AG04449 (cell line): Measurements from ENCODE around the gene ZCCHC14.
"Not testable (repeated sequence)": the region's sequence is repeated elsewhere in the genome, so short reads cannot be mapped to it uniquely, and the experiment has no call there.

ENCODE experiments used
- CTCF ChIA-PET: fragments of 350-600 bp; formaldehyde crosslinking; extraction: SDS; loops from one replicate; lab custom pipeline; 2021; ENCODE audit warnings: antibody characterized with exemption; lab: Yijun Ruan, JAX
- POLR2A ChIA-PET: fragments of 400-600, 350-600 bp; formaldehyde crosslinking; extraction: SDS; loops from one replicate; lab custom pipeline; 2020; ENCODE audit warnings: antibody characterized with exemption, inconsistent platforms; lab: Yijun Ruan, JAX
- DNase-seq: peaks from one replicate; pipeline ENCODE4 v3.0.0-alpha.2; 2010; ENCODE audit warnings: low read depth, low spot score
- H3K4me3 ChIP-seq: 2 replicates; pipeline ENCODE4 v1.5.1; 2011; ENCODE audit warnings: low read depth, mild to moderate bottlenecking, control low read depth, low read length
- TF ChIP-seq, protein P1 (sequence below): IDR thresholded peaks from one replicate; pipeline ENCODE4 v1.5.1; 2011; ENCODE audit warnings: mild to moderate bottlenecking, moderate library complexity, low read length, control low read depth, inconsistent platforms; ENCODE audit not compliant: insufficient read depth; ENCODE audit errors: missing control alignments

The ZCCHC14 gene

DNA sequence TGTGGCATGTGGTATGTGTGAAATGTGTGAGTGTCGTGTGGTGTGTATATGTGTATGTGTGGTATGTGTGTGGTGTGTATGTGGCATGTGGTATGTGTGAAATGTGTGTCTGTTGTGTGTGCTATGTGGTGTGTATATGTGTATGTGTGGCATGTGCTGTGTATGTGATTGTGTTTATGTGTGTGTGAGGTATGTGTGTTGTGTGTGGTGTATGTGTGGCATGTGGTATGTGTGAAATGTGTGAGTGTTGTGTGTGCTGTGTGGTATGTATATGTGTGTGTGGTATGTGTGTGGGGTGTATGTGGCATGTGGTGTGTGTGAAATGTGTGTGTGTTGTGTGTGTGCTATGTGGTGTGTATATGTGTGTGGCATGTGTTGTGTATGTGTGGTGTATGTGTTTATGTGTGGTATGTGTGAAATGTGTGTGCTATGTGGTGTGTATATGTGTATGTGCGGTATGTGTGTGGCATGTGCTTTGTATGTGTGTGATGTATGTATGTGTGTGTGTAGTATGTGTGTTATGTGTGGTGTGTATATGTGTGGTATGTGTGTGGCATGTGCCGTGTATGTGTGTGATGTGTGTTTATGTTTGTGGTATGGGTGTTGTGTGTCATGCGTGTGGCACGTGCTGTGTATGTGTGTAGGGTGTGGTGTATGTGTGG, 9.6 kb upstream of the ZCCHC14 start:
- DNase-seq, result no peak
- TF ChIP-seq, protein P1, sequence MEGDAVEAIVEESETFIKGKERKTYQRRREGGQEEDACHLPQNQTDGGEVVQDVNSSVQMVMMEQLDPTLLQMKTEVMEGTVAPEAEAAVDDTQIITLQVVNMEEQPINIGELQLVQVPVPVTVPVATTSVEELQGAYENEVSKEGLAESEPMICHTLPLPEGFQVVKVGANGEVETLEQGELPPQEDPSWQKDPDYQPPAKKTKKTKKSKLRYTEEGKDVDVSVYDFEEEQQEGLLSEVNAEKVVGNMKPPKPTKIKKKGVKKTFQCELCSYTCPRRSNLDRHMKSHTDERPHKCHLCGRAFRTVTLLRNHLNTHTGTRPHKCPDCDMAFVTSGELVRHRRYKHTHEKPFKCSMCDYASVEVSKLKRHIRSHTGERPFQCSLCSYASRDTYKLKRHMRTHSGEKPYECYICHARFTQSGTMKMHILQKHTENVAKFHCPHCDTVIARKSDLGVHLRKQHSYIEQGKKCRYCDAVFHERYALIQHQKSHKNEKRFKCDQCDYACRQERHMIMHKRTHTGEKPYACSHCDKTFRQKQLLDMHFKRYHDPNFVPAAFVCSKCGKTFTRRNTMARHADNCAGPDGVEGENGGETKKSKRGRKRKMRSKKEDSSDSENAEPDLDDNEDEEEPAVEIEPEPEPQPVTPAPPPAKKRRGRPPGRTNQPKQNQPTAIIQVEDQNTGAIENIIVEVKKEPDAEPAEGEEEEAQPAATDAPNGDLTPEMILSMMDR, result no peak
- H3K4me3 ChIP-seq, result no peak overlapping the region
- CTCF ChIA-PET, result no interaction called here
- POLR2A ChIA-PET, result no interaction called here

GRCh38 chr16:87501117-87501516, 8.3 kb upstream of the ZCCHC14 start:
- TF ChIP-seq, protein P1, result no peak
- H3K4me3 ChIP-seq, result no peak overlapping the region
- CTCF ChIA-PET, result interaction anchor here (2.0 kb wide), 1 partner anchor 84 kb away, joined by 7 read pairs; no protein-coding TSS in a partner anchor
- no peak for DNase-seq
- POLR2A ChIA-PET, result no interaction called here

GRCh38 chr16:87499189-87499486, 6.3 kb upstream of the ZCCHC14 start:
- TF ChIP-seq, protein P1, result no peak
- ChIA-PET POLR2A (interaction anchor here (0.6 to 1.1 kb wide), 2 partner anchors 22 to 72 kb away, joined by 3 read pairs; no protein-coding TSS in a partner anchor), CTCF (interaction anchor here (1.0 kb wide), 2 partner anchors 136 to 137 kb away, joined by 3 to 4 read pairs; no protein-coding TSS in a partner anchor)
- peak; percentile 55 for DNase-seq
- H3K4me3 ChIP-seq, result no peak overlapping the region

DNA sequence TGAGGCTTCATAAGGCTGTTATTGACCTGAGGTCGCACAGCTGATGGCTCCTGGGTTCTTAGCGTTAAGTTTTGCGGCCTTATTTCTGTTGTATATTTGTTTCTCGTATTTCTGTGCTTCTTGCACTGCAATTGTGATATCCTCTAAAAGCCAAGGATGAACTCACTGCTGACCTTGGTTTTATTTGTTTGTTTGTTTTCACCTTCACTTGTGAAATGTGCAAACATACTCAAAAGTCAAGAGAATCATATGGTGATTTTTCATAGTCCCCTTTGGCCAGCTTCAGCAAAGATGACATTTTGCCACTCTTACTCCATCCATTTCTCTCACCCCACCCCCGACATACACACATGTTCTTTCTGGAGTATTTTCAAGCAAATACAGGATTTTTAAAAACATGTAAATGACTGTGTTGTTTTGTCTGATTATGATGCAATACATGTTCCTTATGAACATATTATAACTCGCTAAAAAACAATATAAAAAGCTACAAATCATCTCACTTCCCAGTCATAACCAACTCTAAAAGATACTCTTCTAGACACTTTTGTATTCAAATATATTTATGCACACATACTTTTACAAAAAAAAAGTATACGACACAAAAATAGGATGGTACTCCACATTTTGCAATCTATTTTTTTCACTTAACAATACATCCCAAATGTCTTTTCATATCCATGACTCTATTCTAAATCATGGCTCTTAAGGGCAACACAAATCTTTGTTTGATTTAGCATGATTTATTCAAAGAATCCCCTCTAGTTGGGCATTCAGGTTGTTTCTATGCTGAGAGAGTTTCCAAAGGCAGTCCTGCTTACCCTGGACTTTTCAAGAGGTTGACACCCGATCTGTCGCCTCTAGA, 5.7 kb upstream of the ZCCHC14 start:
- POLR2A ChIA-PET, result no interaction called here
- CTCF ChIA-PET, result interaction anchor here (1.0 kb wide), 2 partner anchors 136 to 138 kb away, joined by 3 to 4 read pairs; no protein-coding TSS in a partner anchor
- TF ChIP-seq, protein P1, result no peak
- DNase-seq, result no peak
- no peak overlapping the region for H3K4me3 ChIP-seq

- CTCF ChIA-PET, H3K4me3 ChIP-seq, DNase-seq, POLR2A ChIA-PET: not testable (repeated sequence)
Measured at GRCh38 chr16:87497767-87498290, 5.0 kb upstream of the ZCCHC14 start.

DNA sequence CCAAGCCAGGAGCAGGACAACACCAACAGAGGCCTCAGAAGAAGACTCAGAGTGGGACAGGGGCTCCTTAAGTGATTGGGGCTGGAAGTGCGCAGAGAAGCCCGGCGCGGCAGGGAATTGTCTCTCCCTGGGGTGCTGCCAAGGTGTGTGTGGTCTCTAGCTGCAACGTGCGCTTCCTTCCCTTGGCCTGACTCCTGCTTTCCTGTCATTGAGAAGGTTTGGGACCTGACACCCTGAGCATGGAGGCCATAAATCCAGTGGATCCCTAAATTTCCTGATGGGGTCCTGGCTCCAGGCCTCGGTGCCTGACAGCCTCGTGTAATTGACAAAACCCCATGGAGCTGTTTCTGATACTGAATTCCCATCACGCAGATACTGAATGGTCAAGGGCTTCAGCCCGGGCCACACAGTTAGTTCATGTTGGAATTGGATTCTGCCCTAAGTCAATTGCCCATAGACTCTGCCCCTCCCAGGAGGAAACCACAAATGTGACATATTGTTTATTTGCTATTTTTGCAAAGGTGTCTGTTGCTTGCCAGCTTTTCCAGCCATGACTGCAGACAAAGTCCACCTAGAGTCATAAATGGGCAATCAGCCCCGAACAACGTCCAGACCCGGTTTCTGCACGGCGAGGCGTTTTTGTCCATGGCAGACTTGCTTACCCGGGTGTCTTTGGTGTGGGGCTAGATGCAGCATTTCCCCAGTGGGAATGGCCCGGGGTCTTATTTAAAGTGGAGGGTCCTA, 4.4 kb upstream of the ZCCHC14 start:
- H3K4me3 ChIP-seq, DNase-seq, POLR2A ChIA-PET, CTCF ChIA-PET: not testable (repeated sequence)

DNA sequence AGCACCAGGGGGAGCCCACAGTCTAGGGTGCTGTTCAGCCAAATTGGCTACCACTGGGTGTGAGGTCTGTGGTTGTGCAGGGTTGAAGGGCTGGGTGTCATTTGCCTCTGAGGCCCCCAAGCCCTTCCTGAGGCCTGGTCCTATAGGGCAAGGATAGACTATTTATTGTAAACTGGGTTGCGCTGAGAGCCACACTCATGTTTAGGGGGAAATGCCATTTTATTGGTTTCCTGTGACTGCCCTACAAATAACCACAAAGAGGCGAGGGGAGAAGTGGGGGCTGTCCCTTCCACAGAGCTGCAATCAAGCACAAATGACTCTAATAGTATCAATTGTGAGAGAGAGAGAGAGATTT, 3.6 kb upstream of the ZCCHC14 start:
- DNase-seq, result no peak
- ChIA-PET CTCF (no interaction called here), POLR2A (no interaction called here)
- H3K4me3 ChIP-seq, result no peak overlapping the region
- TF ChIP-seq, protein P1, result no peak
